Measurements from ENCODE around the gene GPR35.

GPR35 gene

DNA sequence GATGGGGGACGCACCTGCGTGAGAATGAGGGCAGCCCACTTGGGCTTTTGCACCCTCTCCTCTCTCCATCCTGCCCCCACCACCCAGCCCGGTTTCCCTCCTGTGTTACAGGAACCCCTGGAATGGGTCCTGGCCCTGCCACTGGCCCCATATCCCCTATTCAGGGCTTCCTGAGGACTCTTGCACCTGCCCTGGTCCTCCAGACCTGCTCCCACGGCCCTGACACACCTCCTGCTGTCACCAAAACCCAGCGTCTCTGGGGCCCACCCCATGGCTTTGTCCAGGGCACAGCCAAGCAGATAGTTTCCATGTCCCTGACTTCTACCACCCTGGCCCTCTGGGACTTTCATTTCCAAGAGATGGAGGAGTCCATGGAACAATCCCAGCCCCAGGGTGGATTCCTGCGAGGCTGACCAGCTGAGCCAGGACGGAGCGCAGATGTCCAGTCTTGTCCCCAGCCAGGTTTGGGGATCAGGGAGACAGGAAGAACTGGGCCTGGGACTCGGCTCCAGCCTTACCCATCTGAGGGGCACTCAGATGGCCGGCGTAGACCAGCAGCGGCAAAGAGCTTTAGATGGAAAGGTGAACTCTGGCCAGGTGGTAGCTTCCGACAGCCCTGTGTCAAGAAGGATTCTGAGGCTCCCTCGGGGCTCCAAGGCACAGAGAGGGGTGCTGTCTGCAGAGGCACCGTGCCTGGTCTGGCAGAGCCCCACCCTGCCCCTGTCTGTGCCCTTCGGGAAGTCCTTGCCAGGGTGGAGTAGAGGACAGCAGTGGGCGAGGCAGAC is 12.0 kb downstream of the GPR35 start:
- no peak for DNase-seq (ENCODE audit: extremely low read depth in 1 of 2, low read depth in 1 of 2)

GRCh38 chr2:240637901-240638345 is 12.6 kb downstream of the GPR35 start:
- DNase-seq (ENCODE audit: extremely low read depth in 1 of 2, low read depth in 1 of 2): no peak

GRCh38 chr2:240638512-240639160 is 13.4 kb downstream of the GPR35 start:
- no peak for DNase-seq (ENCODE audit: extremely low read depth in 1 of 2, low read depth in 1 of 2)

DNA sequence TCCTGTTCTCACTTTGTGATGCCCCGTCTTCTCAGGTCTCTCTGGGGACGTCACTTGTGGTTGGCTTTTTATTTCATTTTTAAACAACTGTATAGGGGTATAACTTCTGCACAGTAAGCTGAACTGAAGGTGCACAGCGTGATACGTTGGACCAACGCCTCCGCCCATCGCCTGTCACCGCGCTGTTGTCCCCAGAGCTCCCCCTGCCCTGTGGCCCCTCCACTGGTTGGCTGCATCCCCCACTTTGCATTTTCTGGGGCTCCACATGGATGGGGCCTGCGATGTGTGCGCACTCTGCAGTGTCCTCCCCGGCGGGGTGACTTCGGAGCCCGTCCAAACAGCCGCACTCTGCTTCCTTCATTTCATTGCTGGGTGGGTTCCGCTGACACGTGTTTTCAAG is 14.3 kb downstream of the GPR35 start:
- no peak for DNase-seq (ENCODE audit: extremely low read depth in 1 of 2, low read depth in 1 of 2)

- no peak for DNase-seq (ENCODE audit: extremely low read depth in 1 of 2, low read depth in 1 of 2)
Observed at GRCh38 chr2:240640939-240641338, 15.7 kb downstream of the GPR35 start.

GRCh38 chr2:240642061-240642805 is 17.0 kb downstream of the GPR35 start:
- no peak for DNase-seq (ENCODE audit: extremely low read depth in 1 of 2, low read depth in 1 of 2)

- DNase-seq (ENCODE audit: extremely low read depth in 1 of 2, low read depth in 1 of 2): no peak
Observed at GRCh38 chr2:240642806-240643092, 17.5 kb downstream of the GPR35 start.

- no peak for DNase-seq (ENCODE audit: extremely low read depth in 1 of 2, low read depth in 1 of 2)
Observed at GRCh38 chr2:240643093-240643810, 18.0 kb downstream of the GPR35 start.

- DNase-seq (ENCODE audit: extremely low read depth in 1 of 2, low read depth in 1 of 2): no peak
Observed at GRCh38 chr2:240643811-240644150, 18.5 kb downstream of the GPR35 start.

DNA sequence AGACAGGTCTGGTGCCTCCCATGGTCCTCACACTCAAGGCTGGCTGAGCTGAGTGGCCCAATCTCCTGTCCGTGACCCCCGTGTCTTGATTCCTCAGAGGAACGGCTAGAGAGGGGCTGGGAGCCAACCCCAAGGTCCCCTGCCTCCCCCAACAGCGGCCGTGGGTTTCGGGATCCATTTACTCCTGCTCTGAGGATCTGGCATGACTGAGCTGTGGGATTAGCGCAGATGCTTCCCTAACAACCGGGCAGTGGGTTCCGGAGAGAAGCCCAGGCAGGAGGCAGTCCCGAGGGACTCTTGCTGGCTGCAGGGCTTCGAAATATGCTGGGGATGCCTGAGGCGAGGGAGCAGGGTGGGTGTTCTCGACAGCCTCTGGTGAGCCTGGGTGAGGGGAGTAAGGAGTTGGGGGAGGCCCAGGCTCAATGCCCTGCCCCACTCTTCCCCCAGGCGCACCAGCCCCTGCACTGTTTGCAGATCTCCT is 18.9 kb downstream of the GPR35 start:
- DNase-seq (ENCODE audit: extremely low read depth in 1 of 2, low read depth in 1 of 2): no peak

- no peak for DNase-seq (ENCODE audit: extremely low read depth in 1 of 2, low read depth in 1 of 2)
Observed at GRCh38 chr2:240644859-240645301, 19.6 kb downstream of the GPR35 start.

GRCh38 chr2:240645346-240645745 is 20.1 kb downstream of the GPR35 start:
- DNase-seq (ENCODE audit: extremely low read depth in 1 of 2, low read depth in 1 of 2): no peak

GRCh38 chr2:240645801-240646175 is 20.5 kb downstream of the GPR35 start:
- no peak for DNase-seq (ENCODE audit: extremely low read depth in 1 of 2, low read depth in 1 of 2)

- no peak for DNase-seq (ENCODE audit: extremely low read depth in 1 of 2, low read depth in 1 of 2)
Observed at GRCh38 chr2:240646176-240646899, 21.1 kb downstream of the GPR35 start.

DNA sequence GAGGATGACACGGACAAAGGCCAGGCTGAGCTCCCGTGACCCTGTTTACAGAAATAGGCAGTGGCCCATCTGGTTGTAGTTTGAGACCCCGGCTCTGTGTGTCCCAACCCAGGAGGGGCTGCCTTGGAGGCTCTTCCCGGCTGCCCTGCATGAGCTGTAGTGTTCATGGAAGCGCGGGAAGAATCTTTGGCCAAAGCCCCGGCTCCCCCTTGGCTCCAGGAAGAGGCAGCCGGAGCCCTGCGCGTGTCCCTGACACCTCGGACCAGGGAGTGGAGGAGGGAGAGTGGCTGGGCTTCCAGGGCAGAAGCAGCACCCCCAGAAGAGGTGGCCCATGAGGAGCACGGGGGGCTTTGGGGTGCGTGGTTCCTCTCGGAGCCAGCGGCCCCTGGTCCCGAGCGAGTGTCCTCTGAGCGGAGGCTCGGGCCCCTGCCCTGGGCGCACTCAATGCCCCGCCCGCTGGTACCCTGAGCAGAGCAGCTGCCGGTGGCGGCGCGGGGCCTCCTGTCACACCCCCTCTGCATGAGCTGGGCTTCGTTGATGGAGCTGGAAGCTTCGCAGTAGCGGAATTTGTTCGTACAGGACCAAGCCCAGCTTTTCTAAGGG is 21.7 kb downstream of the GPR35 start:
- no peak for DNase-seq (ENCODE audit: extremely low read depth in 1 of 2, low read depth in 1 of 2)

GRCh38 chr2:240647503-240648154 is 22.3 kb downstream of the GPR35 start:
- DNase-seq (ENCODE audit: extremely low read depth in 1 of 2, low read depth in 1 of 2): no peak

DNA sequence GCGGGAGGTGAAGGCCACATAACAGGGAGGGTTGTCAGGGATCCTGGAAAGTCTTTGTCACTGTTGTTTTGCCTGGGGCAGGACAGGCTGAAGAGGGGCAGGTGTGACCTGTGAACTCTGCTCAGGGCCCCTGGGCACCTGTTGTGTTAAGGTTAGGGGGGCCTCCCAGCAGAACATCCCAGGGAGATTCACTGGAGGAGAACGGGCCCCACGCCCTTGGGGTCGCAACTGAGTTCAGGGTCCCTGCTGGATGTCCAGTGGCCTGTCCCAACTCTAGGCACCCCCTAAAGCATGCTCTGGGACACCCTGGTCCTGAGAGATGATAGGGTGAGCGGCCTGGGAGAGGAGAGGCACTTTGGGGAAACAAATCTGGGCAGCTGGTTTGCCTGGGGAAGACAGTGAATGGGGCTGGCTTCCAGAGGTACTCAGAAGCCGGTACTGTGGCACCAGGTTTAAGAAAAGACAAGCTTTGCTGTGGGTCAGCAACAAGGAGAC is 22.9 kb downstream of the GPR35 start:
- DNase-seq (ENCODE audit: extremely low read depth in 1 of 2, low read depth in 1 of 2): no peak

- no peak for DNase-seq (ENCODE audit: extremely low read depth in 1 of 2, low read depth in 1 of 2)
Observed at GRCh38 chr2:240648650-240649275, 23.5 kb downstream of the GPR35 start.

GRCh38 chr2:240649331-240649730 is 24.1 kb downstream of the GPR35 start:
- no peak for DNase-seq (ENCODE audit: extremely low read depth in 1 of 2, low read depth in 1 of 2)

Measured in activated CD8-positive, alpha-beta memory T cell treated with anti-CD3 and anti-CD28 coated beads for 1 hour (primary cell).